HG03457 (cell line): Measurements from ENCODE around the gene RXRA.

Experiments used
- ATAC-seq: cut with Tn5 transposase; IDR thresholded peaks from one replicate; pipeline ENCODE4 v1.9.1; 2021; ENCODE audit warnings: moderate number of reproducible peaks; ENCODE audit not compliant: unreplicated experiment

RXRA gene

GRCh38 chr9:134442486-134443173 lies 116.4 kb downstream of the RXRA start:
- ATAC-seq = no peak

- ATAC-seq = peak; percentile 63
These were observed 117.2 kb downstream of the RXRA start for GRCh38 chr9:134443174-134444037.

GRCh38 chr9:134444038-134444315 lies 117.7 kb downstream of the RXRA start:
- no peak for ATAC-seq

GRCh38 chr9:134445000-134445399 lies 118.7 kb downstream of the RXRA start:
- no peak for ATAC-seq

GRCh38 chr9:134449180-134449916 lies 123.1 kb downstream of the RXRA start:
- peak; percentile 72 for ATAC-seq

GRCh38 chr9:134451700-134452458 lies 125.6 kb downstream of the RXRA start:
- no peak for ATAC-seq

- no peak for ATAC-seq
These were observed 126.5 kb downstream of the RXRA start for GRCh38 chr9:134452728-134453127.

GRCh38 chr9:134453776-134454475 lies 127.7 kb downstream of the RXRA start:
- ATAC-seq = no peak

- no peak for ATAC-seq
These were observed 128.2 kb downstream of the RXRA start for GRCh38 chr9:134454476-134454857.

GRCh38 chr9:134455021-134455471 lies 128.8 kb downstream of the RXRA start:
- ATAC-seq = no peak

- ATAC-seq = no peak
These were observed 129.3 kb downstream of the RXRA start for GRCh38 chr9:134455537-134455933.

- ATAC-seq = no peak
These were observed 129.9 kb downstream of the RXRA start for GRCh38 chr9:134455934-134456755.

GRCh38 chr9:134456756-134457305 lies 130.6 kb downstream of the RXRA start:
- ATAC-seq = no peak

GRCh38 chr9:134457321-134458206 lies 131.3 kb downstream of the RXRA start:
- no peak for ATAC-seq

GRCh38 chr9:134458207-134459108 lies 132.2 kb downstream of the RXRA start:
- no peak for ATAC-seq

- ATAC-seq = no peak
These were observed 132.9 kb downstream of the RXRA start for GRCh38 chr9:134459164-134459563.

GRCh38 chr9:134459573-134459972 lies 133.3 kb downstream of the RXRA start:
- ATAC-seq = no peak
